Cardiac muscle cell (in vitro differentiated cells and primary cell): ENCODE data around the gene HAGHL. TPM values are rescaled to one million over a fixed set of nuclear protein-coding genes. Genes with fewer than 3 reads are reported as not detected.

ENCODE experiments used
- DNase-seq, 2 donors: peaks; one replicate each; pipeline versions ENCODE4 v3.0.0 to v3.0.0-alpha.2; 2010 to 2017; ENCODE audit warnings: low read depth in 1 of 2, low spot score in 1 of 2
- H3K27ac ChIP-seq: fragments of 200-600 bp; sonication (generic); 2 replicates; pipeline ENCODE4 v1.5.1; 2016
- H3K27me3 ChIP-seq: fragments of 200-600 bp; sonication (generic); 2 replicates; pipeline ENCODE4 v1.6.0; 2016; ENCODE audit warnings: control low read depth
- H3K36me3 ChIP-seq: fragments of 200-600 bp; sonication (generic); 2 replicates; pipeline ENCODE4 v1.5.1; 2016; ENCODE audit warnings: control low read depth
- H3K4me1 ChIP-seq: fragments of 200-600 bp; sonication (generic); 2 replicates; pipeline ENCODE4 v1.8.1; 2017; ENCODE audit warnings: low read depth, mild to moderate bottlenecking, mixed run types
- H3K4me3 ChIP-seq: fragments of 200-600 bp; sonication (generic); 2 replicates; pipeline ENCODE4 v1.5.1; 2016; ENCODE audit warnings: mild to moderate bottlenecking
- H3K9me3 ChIP-seq: fragments of 200-600 bp; sonication (generic); 2 replicates; pipeline ENCODE4 v1.5.1; 2017; ENCODE audit warnings: low read depth, mild to moderate bottlenecking, control low read depth
- CTCF ChIP-seq: IDR thresholded peaks from 2 replicates; pipeline ENCODE4 v1.5.1; 2012; ENCODE audit warnings: low read depth, mild to moderate bottlenecking, low read length
- polyA plus RNA-seq: library from polyadenylated mRNA; unstranded; fragments of >200 nt; fragmentation: Nextera tagmentation; extraction: Ambion mirVana; gene quantifications from 2 replicates; pipeline ENCODE4 v1.2.1, GENCODE V29; 2016
- total RNA-seq: library from RNA; depleted of rRNA; stranded (reverse); fragments of >200 nt; gene quantifications from 2 replicates; pipeline ENCODE4 v1.2.3, GENCODE V29; 2016

HAGHL gene
- total and polyA plus RNA-seq, 2 experiments from 2014 or later, result 27.7 to 47.5 TPM

GRCh38 chr16:714079-714478, 12.8 kb upstream of the HAGHL start:
- H3K36me3 ChIP-seq, result no peaks in the 10 kb centered on the region
- no peak overlapping the region for H3K4me3 ChIP-seq
- TF ChIP-seq CTCF, result no peak
- no peak for DNase-seq
- H3K9me3 ChIP-seq, result no peaks in the 10 kb centered on the region
- H3K27me3 ChIP-seq, result peaks cover 3% of the 10 kb centered on the region
- H3K27ac ChIP-seq, result no peak overlapping the region
- H3K4me1 ChIP-seq, result peaks cover 21% of the 10 kb centered on the region

GRCh38 chr16:714558-715476, 12.1 kb upstream of the HAGHL start, which contains the start of gene METRN:
METRN (plus strand) TSS chr16:715118; CDS start chr16:715290, 172 bp downstream.
- no peaks in the 10 kb centered on the region for H3K27me3 ChIP-seq

GRCh38 chr16:715477-716199, 11.3 kb upstream of the HAGHL start:
- no peak overlapping the region for H3K27ac ChIP-seq
- DNase-seq, result peak in 1 of 2 donors; percentile 79
- H3K36me3 ChIP-seq, result no peaks in the 10 kb centered on the region
- peaks cover 22% of the 10 kb centered on the region for H3K4me1 ChIP-seq
- no peaks in the 10 kb centered on the region for H3K27me3 ChIP-seq
- TF ChIP-seq CTCF, result peak; percentile 5
- no peaks in the 10 kb centered on the region for H3K9me3 ChIP-seq
- peak overlapping the region; percentile 62 for H3K4me3 ChIP-seq

More at GRCh38 chr16:714558-715476, 12.1 kb upstream of the HAGHL start, which contains the start of gene METRN:
- TF ChIP-seq CTCF, result no peak
- peak within 1 kb of the TSS; percentile 62 for H3K4me3 ChIP-seq
- peaks cover 27% of the 10 kb centered on the region for H3K4me1 ChIP-seq
- peak; percentile 93 to 96 for DNase-seq
- H3K27ac ChIP-seq, result no peak within 1 kb of the TSS
- no peaks in the 10 kb centered on the region for H3K9me3 ChIP-seq
- no peaks in the 10 kb centered on the region for H3K36me3 ChIP-seq

GRCh38 chr16:716200-716568, 10.7 kb upstream of the HAGHL start:
- DNase-seq, result peak; percentile 80 to 82
- H3K4me1 ChIP-seq, result peaks cover 19% of the 10 kb centered on the region
- peak overlapping the region; percentile 62 for H3K4me3 ChIP-seq
- H3K27ac ChIP-seq, result no peak overlapping the region
- no peaks in the 10 kb centered on the region for H3K36me3 ChIP-seq
- H3K27me3 ChIP-seq, result no peaks in the 10 kb centered on the region
- no peak for TF ChIP-seq CTCF
- no peaks in the 10 kb centered on the region for H3K9me3 ChIP-seq

GRCh38 chr16:716768-717325, 10.1 kb upstream of the HAGHL start:
- no peaks in the 10 kb centered on the region for H3K27me3 ChIP-seq
- no peak overlapping the region for H3K4me3 ChIP-seq
- no peak for TF ChIP-seq CTCF
- H3K9me3 ChIP-seq, result no peaks in the 10 kb centered on the region
- no peak for DNase-seq
- H3K27ac ChIP-seq, result no peak overlapping the region
- peaks cover 23% of the 10 kb centered on the region for H3K4me1 ChIP-seq
- H3K36me3 ChIP-seq, result no peaks in the 10 kb centered on the region
